Liver (tissue), 3 donors: ENCODE results near the gene PLEKHO2.

Experiments
- CTCF ChIP-seq: fragments of 150-350 bp; IDR thresholded peaks from 2 replicates; pipeline ENCODE4 v1.5.1; 2017; ENCODE audit warnings: improper control_type of control experiment, low read depth, low read length; ENCODE audit not compliant: missing input control
- EGR1 ChIP-seq, 2 donors: IDR thresholded peaks; 2 replicates each; pipeline ENCODE4 v1.6.1; 2016 to 2018; ENCODE audit warnings: antibody characterized with exemption in 2 of 2, low read depth in 2 of 2
- FOXA1 ChIP-seq: IDR thresholded peaks from 2 replicates; pipeline ENCODE4 v1.6.1; 2016; ENCODE audit warnings: antibody characterized with exemption
- GABPA ChIP-seq, 2 donors: IDR thresholded peaks in 1 of 2; conservative IDR thresholded peaks in 1 of 2; 2 replicates each; pipeline ENCODE4 v1.6.1; 2016; ENCODE audit warnings: antibody characterized with exemption in 2 of 2, mild to moderate bottlenecking in 1 of 2, moderate library complexity in 1 of 2
- HNF4A ChIP-seq, 2 donors: conservative IDR thresholded peaks; 2 replicates each; pipeline ENCODE4 v1.6.1; 2016; ENCODE audit warnings: antibody characterized with exemption in 2 of 2, mild to moderate bottlenecking in 2 of 2
- RAD21 ChIP-seq, 2 donors: IDR thresholded peaks; 2 replicates each; pipeline ENCODE4 v1.6.1; 2016; ENCODE audit warnings: antibody characterized with exemption in 2 of 2, mild to moderate bottlenecking in 2 of 2
- TF ChIP-seq, protein P1 (sequence below): IDR thresholded peaks from 2 replicates; pipeline ENCODE4 v1.6.1; 2016; ENCODE audit warnings: antibody characterized with exemption
- TF ChIP-seq, protein P2 (sequence below): IDR thresholded peaks from 2 replicates; pipeline ENCODE4 v1.6.1; 2016; ENCODE audit warnings: antibody characterized with exemption
- donor health status: healthy.
- donor health status: healthy.

- TF ChIP-seq RAD21 (IDR thresholded peaks at IDR 0.05) (no peak), CTCF (no peak), EGR1 (IDR thresholded peaks at IDR 0.05; ENCODE audit: low read depth in 2 of 2) (no peak), FOXA1 (no peak), HNF4A (conservative IDR thresholded peaks at IDR 0.05) (no peak), GABPA (IDR thresholded peaks at IDR 0.05 in 1 of 2, conservative IDR thresholded peaks at IDR 0.05 in 1 of 2) (no peak)
- TF ChIP-seq, protein P1, sequence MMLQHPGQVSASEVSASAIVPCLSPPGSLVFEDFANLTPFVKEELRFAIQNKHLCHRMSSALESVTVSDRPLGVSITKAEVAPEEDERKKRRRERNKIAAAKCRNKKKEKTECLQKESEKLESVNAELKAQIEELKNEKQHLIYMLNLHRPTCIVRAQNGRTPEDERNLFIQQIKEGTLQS = no peak
- TF ChIP-seq, protein P2, sequence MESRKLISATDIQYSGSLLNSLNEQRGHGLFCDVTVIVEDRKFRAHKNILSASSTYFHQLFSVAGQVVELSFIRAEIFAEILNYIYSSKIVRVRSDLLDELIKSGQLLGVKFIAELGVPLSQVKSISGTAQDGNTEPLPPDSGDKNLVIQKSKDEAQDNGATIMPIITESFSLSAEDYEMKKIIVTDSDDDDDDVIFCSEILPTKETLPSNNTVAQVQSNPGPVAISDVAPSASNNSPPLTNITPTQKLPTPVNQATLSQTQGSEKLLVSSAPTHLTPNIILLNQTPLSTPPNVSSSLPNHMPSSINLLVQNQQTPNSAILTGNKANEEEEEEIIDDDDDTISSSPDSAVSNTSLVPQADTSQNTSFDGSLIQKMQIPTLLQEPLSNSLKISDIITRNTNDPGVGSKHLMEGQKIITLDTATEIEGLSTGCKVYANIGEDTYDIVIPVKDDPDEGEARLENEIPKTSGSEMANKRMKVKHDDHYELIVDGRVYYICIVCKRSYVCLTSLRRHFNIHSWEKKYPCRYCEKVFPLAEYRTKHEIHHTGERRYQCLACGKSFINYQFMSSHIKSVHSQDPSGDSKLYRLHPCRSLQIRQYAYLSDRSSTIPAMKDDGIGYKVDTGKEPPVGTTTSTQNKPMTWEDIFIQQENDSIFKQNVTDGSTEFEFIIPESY = no peak
These were observed 60.2 kb downstream of the PLEKHO2 start for GRCh38 chr15:64901914-64902313.
